Cardiac muscle cell (in vitro differentiated cells and primary cell): ENCODE measurements around the gene NANS. TPM values are rescaled to one million over a fixed set of nuclear protein-coding genes. Genes with fewer than 3 reads are reported as not detected.
"Not testable (repeated sequence)": the region's sequence is repeated elsewhere in the genome, so short reads cannot be mapped to it uniquely, and the experiment has no call there.

Experiments
- DNase-seq, 2 donors: peaks; one replicate each; pipeline versions ENCODE4 v3.0.0 to v3.0.0-alpha.2; 2010 to 2017; ENCODE audit warnings: low read depth in 1 of 2, low spot score in 1 of 2
- H3K27ac ChIP-seq: fragments of 200-600 bp; sonication (generic); 2 replicates; pipeline ENCODE4 v1.5.1; 2016
- H3K27me3 ChIP-seq: fragments of 200-600 bp; sonication (generic); 2 replicates; pipeline ENCODE4 v1.6.0; 2016; ENCODE audit warnings: control low read depth
- H3K36me3 ChIP-seq: fragments of 200-600 bp; sonication (generic); 2 replicates; pipeline ENCODE4 v1.5.1; 2016; ENCODE audit warnings: control low read depth
- H3K4me1 ChIP-seq: fragments of 200-600 bp; sonication (generic); 2 replicates; pipeline ENCODE4 v1.8.1; 2017; ENCODE audit warnings: low read depth, mild to moderate bottlenecking, mixed run types
- H3K4me3 ChIP-seq: fragments of 200-600 bp; sonication (generic); 2 replicates; pipeline ENCODE4 v1.5.1; 2016; ENCODE audit warnings: mild to moderate bottlenecking
- H3K9me3 ChIP-seq: fragments of 200-600 bp; sonication (generic); 2 replicates; pipeline ENCODE4 v1.5.1; 2017; ENCODE audit warnings: low read depth, mild to moderate bottlenecking, control low read depth
- CTCF ChIP-seq: IDR thresholded peaks from 2 replicates; pipeline ENCODE4 v1.5.1; 2012; ENCODE audit warnings: low read depth, mild to moderate bottlenecking, low read length
- polyA plus RNA-seq: library from polyadenylated mRNA; unstranded; fragments of >200 nt; fragmentation: Nextera tagmentation; extraction: Ambion mirVana; gene quantifications from 2 replicates; pipeline ENCODE4 v1.2.1, GENCODE V29; 2016
- total RNA-seq: library from RNA; depleted of rRNA; stranded (reverse); fragments of >200 nt; gene quantifications from 2 replicates; pipeline ENCODE4 v1.2.3, GENCODE V29; 2016

NANS gene
- total and polyA plus RNA-seq, 2 experiments from 2014 or later: 49.4 to 95.4 TPM

- not testable (repeated sequence) for H3K27ac ChIP-seq, H3K9me3 ChIP-seq, H3K4me3 ChIP-seq, DNase-seq, H3K27me3 ChIP-seq, H3K36me3 ChIP-seq
- H3K4me1 ChIP-seq: peaks cover 10% of the 10 kb centered on the region
- peak; percentile 3 for TF ChIP-seq CTCF
Observed at GRCh38 chr9:98090674-98091073, 34.1 kb downstream of the NANS start.

GRCh38 chr9:98091735-98092612, 35.4 kb downstream of the NANS start:
- DNase-seq: peak in 1 of 2 donors; percentile 72
- no peak for TF ChIP-seq CTCF

GRCh38 chr9:98092613-98092931, 36.0 kb downstream of the NANS start:
- Histone ChIP-seq H3K4me1 (no peaks in the 10 kb centered on the region), H3K4me3 (no peak overlapping the region), H3K27me3 (peaks cover 2% of the 10 kb centered on the region), H3K36me3 (no peaks in the 10 kb centered on the region), H3K9me3 (no peaks in the 10 kb centered on the region), H3K27ac (no peak overlapping the region)
- no peak for TF ChIP-seq CTCF
- DNase-seq: no peak

More at GRCh38 chr9:98091735-98092612, 35.4 kb downstream of the NANS start:
- no peak overlapping the region for H3K4me3 ChIP-seq
- H3K9me3 ChIP-seq: no peaks in the 10 kb centered on the region
- H3K27ac ChIP-seq: no peak overlapping the region
- no peaks in the 10 kb centered on the region for H3K4me1 ChIP-seq
- no peaks in the 10 kb centered on the region for H3K36me3 ChIP-seq
- H3K27me3 ChIP-seq: peaks cover 2% of the 10 kb centered on the region

GRCh38 chr9:98094316-98094715, 37.8 kb downstream of the NANS start:
- Histone ChIP-seq H3K4me1 (no peaks in the 10 kb centered on the region), H3K9me3 (no peaks in the 10 kb centered on the region), H3K27ac (no peak overlapping the region), H3K4me3 (no peak overlapping the region), H3K27me3 (peaks cover 2% of the 10 kb centered on the region), H3K36me3 (no peaks in the 10 kb centered on the region)
- no peak for DNase-seq
- TF ChIP-seq CTCF: no peak

GRCh38 chr9:98094851-98095250, 38.3 kb downstream of the NANS start:
- Histone ChIP-seq H3K27me3 (no peaks in the 10 kb centered on the region), H3K9me3 (no peaks in the 10 kb centered on the region), H3K36me3 (no peaks in the 10 kb centered on the region), H3K4me1 (no peaks in the 10 kb centered on the region), H3K27ac (no peak overlapping the region), H3K4me3 (no peak overlapping the region)
- no peak for DNase-seq
- TF ChIP-seq CTCF: no peak
